Natural killer cell (primary cell): ENCODE results near the gene CCNA1. TPM values are rescaled to one million over a fixed set of nuclear protein-coding genes. Genes with fewer than 3 reads are reported as not detected.

Experiments used
- total RNA-seq, 4 donors: library from RNA; stranded (reverse); fragments of 120-200 nt in 1 of 4; gene quantifications; one replicate each; pipeline versions ENCODE4 v1.2.3 to v1.2.4, GENCODE V29; 2013 to 2022

CCNA1 gene
- total RNA-seq, 3 donors from 2014 or later (not counting 1 experiment from before 2014, with no cell fraction given) = 0.20 to 7.7 TPM; not detected in 1

Other genes with a start within 250 kb of the CCNA1 start
- gene SOHLH2, start 217.9 kb upstream of the CCNA1 start, total RNA-seq = not detected
- not detected for gene CCDC169, start 134.7 kb upstream of the CCNA1 start, total RNA-seq
- gene SPART, start 86.1 kb upstream of the CCNA1 start, total RNA-seq = 10 to 100 TPM; 29.2 to 31.2 (median 30.6) TPM
- not detected for gene SERTM1, start 241.5 kb downstream of the CCNA1 start, total RNA-seq